SK-N-MC (cell line): ENCODE measurements around the gene TECPR2.

ENCODE experiments used
- DNase-seq: peaks from one replicate; pipeline ENCODE4 v3.0.0-alpha.2; 2011; ENCODE audit warnings: low read depth, low spot score
- H3K27ac ChIP-seq: fragments of 200-600 bp; sonication (generic); 2 replicates; pipeline ENCODE4 v1.5.1; 2016; ENCODE audit warnings: mixed run types
- H3K36me3 ChIP-seq: fragments of 200-600 bp; sonication (generic); 2 replicates; pipeline ENCODE4 v1.6.1; 2017; ENCODE audit warnings: antibody characterized with exemption, low read length, mixed read lengths; ENCODE audit not compliant: insufficient read depth
- H3K4me3 ChIP-seq: fragments of 200-600 bp; sonication (generic); 2 replicates; pipeline ENCODE4 v1.5.1; 2016
- H3K9ac ChIP-seq: fragments of 200-600 bp; sonication (generic); 2 replicates; pipeline ENCODE4 v1.8.0; 2017; ENCODE audit warnings: mixed run types, mixed read lengths; ENCODE audit not compliant: insufficient read length
- H3K9me3 ChIP-seq: fragments of 200-600 bp; sonication (generic); 2 replicates; pipeline ENCODE4 v1.6.1; 2017; ENCODE audit warnings: low read depth, mild to moderate bottlenecking, antibody characterized with exemption, low read length, moderate library complexity, mixed read lengths
- EZH2 ChIP-seq: fragments of 200-600 bp; sonication (generic); IDR thresholded peaks from one replicate; pipeline ENCODE4 v1.6.1; 2017; ENCODE audit warnings: antibody characterized with exemption
- FOXP2 ChIP-seq: optimal IDR thresholded peaks from 2 replicates; pipeline ENCODE3; 2011; ENCODE audit warnings: mild to moderate bottlenecking, moderate library complexity; ENCODE audit not compliant: insufficient read depth; ENCODE audit errors: extremely low read length, control extremely low read depth
- POLR2AphosphoS5 ChIP-seq: IDR thresholded peaks from 2 replicates; pipeline ENCODE4 v1.6.1; 2012; ENCODE audit warnings: mild to moderate bottlenecking, low read depth, low read length, borderline replicate concordance

TECPR2 gene

GRCh38 chr14:102471921-102472790, 109.4 kb downstream of the TECPR2 start:
- Histone ChIP-seq H3K36me3 (peaks cover 6% of the 10 kb centered on the region; the same call in 1 of the 2 replicates), H3K9me3 (no peaks in the 10 kb centered on the region), H3K4me3 (no peak overlapping the region), H3K9ac (no peak overlapping the region), H3K27ac (0 out of 2 replicates have a peak overlapping the region, but pooled peaks have one; percentile 26)
- TF ChIP-seq EZH2 (no peak), FOXP2 (no peak), POLR2AphosphoS5 (no peak)
- no peak for DNase-seq

GRCh38 chr14:102472791-102473150, 110.0 kb downstream of the TECPR2 start:
- H3K4me3 ChIP-seq = no peak overlapping the region

GRCh38 chr14:102473559-102473958, 110.8 kb downstream of the TECPR2 start:
- Histone ChIP-seq H3K4me3 (no peak overlapping the region), H3K9me3 (no peaks in the 10 kb centered on the region), H3K36me3 (peaks cover 2% of the 10 kb centered on the region; the same call in 1 of the 2 replicates), H3K27ac (no peak overlapping the region), H3K9ac (no peak overlapping the region)
- TF ChIP-seq FOXP2 = no peak
- no peak for TF ChIP-seq POLR2AphosphoS5
- TF ChIP-seq EZH2 = no peak
- no peak for DNase-seq

More at GRCh38 chr14:102472791-102473150, 110.0 kb downstream of the TECPR2 start:
- DNase-seq = no peak
- Histone ChIP-seq H3K36me3 (peaks cover 4% of the 10 kb centered on the region; the same call in 1 of the 2 replicates), H3K9ac (no peak overlapping the region), H3K9me3 (no peaks in the 10 kb centered on the region), H3K27ac (no peak overlapping the region)
- no peak for TF ChIP-seq POLR2AphosphoS5
- no peak for TF ChIP-seq FOXP2
- no peak for TF ChIP-seq EZH2

GRCh38 chr14:102474934-102475333, 112.2 kb downstream of the TECPR2 start:
- no peak overlapping the region for H3K27ac ChIP-seq
- H3K9ac ChIP-seq = no peak overlapping the region
- no peaks in the 10 kb centered on the region for H3K9me3 ChIP-seq
- H3K36me3 ChIP-seq = no peaks in the 10 kb centered on the region
- TF ChIP-seq FOXP2 (no peak), POLR2AphosphoS5 (no peak), EZH2 (no peak)
- no peak overlapping the region for H3K4me3 ChIP-seq
- no peak for DNase-seq

- Histone ChIP-seq H3K36me3 (no peaks in the 10 kb centered on the region), H3K9me3 (no peaks in the 10 kb centered on the region), H3K27ac (no peak overlapping the region), H3K4me3 (no peak overlapping the region), H3K9ac (no peak overlapping the region)
- TF ChIP-seq FOXP2 (no peak), POLR2AphosphoS5 (no peak), EZH2 (no peak)
- DNase-seq = no peak
Measured at GRCh38 chr14:102479107-102479506, 116.4 kb downstream of the TECPR2 start.

- no peak for DNase-seq
- no peaks in the 10 kb centered on the region for H3K9me3 ChIP-seq
- no peak overlapping the region for H3K27ac ChIP-seq
- no peak overlapping the region for H3K4me3 ChIP-seq
- no peaks in the 10 kb centered on the region for H3K36me3 ChIP-seq
- H3K9ac ChIP-seq = no peak overlapping the region
- TF ChIP-seq EZH2 (no peak), POLR2AphosphoS5 (no peak), FOXP2 (no peak)
Measured at GRCh38 chr14:102479777-102480176, 117.0 kb downstream of the TECPR2 start.

GRCh38 chr14:102481371-102481770, 118.6 kb downstream of the TECPR2 start:
- DNase-seq = no peak
- H3K4me3 ChIP-seq = no peak overlapping the region
- no peaks in the 10 kb centered on the region for H3K9me3 ChIP-seq
- H3K36me3 ChIP-seq = no peaks in the 10 kb centered on the region
- TF ChIP-seq POLR2AphosphoS5 = no peak
- no peak for TF ChIP-seq FOXP2
- no peak for TF ChIP-seq EZH2
- H3K27ac ChIP-seq = no peak overlapping the region
- H3K9ac ChIP-seq = no peak overlapping the region

GRCh38 chr14:102481791-102482238, 119.1 kb downstream of the TECPR2 start:
- no peaks in the 10 kb centered on the region for H3K36me3 ChIP-seq
- H3K9me3 ChIP-seq = no peaks in the 10 kb centered on the region
- no peak for DNase-seq
- TF ChIP-seq FOXP2 = no peak
- TF ChIP-seq EZH2 = no peak
- TF ChIP-seq POLR2AphosphoS5 = no peak
- H3K27ac ChIP-seq = no peak overlapping the region
- no peak overlapping the region for H3K4me3 ChIP-seq
- no peak overlapping the region for H3K9ac ChIP-seq

- TF ChIP-seq POLR2AphosphoS5 (no peak), FOXP2 (no peak), EZH2 (no peak)
- Histone ChIP-seq H3K36me3 (no peaks in the 10 kb centered on the region), H3K27ac (no peak overlapping the region), H3K9me3 (no peaks in the 10 kb centered on the region), H3K9ac (no peak overlapping the region), H3K4me3 (no peak overlapping the region)
- DNase-seq = no peak
Measured at GRCh38 chr14:102484316-102484715, 121.6 kb downstream of the TECPR2 start.
